Keratinocyte (primary cell): Measurements from ENCODE around the gene DSCAM.

Experiments used
- CTCF ChIP-seq, 3 experiments: IDR thresholded peaks in 1 of 3; conservative IDR thresholded peaks in 1 of 3; optimal IDR thresholded peaks in 1 of 3; 2 replicates in 2 of 3; 3 replicates in 1 of 3; pipeline versions ENCODE3 to v1.5.1; 2011; ENCODE audit warnings: low read length in 3 of 3, mild to moderate bottlenecking in 3 of 3, moderate library complexity in 2 of 3, control low read depth in 1 of 3, inconsistent platforms in 1 of 3; ENCODE audit not compliant: insufficient read depth in 2 of 3; ENCODE audit errors: extremely low read depth in 1 of 3
- EZH2 ChIP-seq: IDR thresholded peaks from one replicate; pipeline ENCODE4 v1.6.1; 2012; ENCODE audit warnings: inconsistent platforms, mild to moderate bottlenecking, low read length, moderate library complexity

GRCh38 chr21:40345711-40346321 lies 501.1 kb downstream of the DSCAM start:
- no peak for TF ChIP-seq CTCF (optimal IDR thresholded peaks at IDR 0.05 in 1 of 3, IDR thresholded peaks at IDR 0.05 in 1 of 3, conservative IDR thresholded peaks at IDR 0.05 in 1 of 3; ENCODE audit: extremely low read depth in 1 of 3, insufficient read depth in 2 of 3, low read length in 3 of 3)
- TF ChIP-seq EZH2, result no peak
